Smooth muscle cell (in vitro differentiated cells): Measurements from ENCODE around the gene NFATC1. TPM values are rescaled to one million over a fixed set of nuclear protein-coding genes. Genes with fewer than 3 reads are reported as not detected.
A peak's percentile ranks its signal among the peaks of the same experiment; 100 is the strongest.

Source experiments
- DNase-seq: peaks from one replicate; lab custom pipeline; 2025; ENCODE audit not compliant: unreplicated experiment; lab: John Stamatoyannopoulos, UW
- H2AFZ ChIP-seq: fragments of 200-600 bp; sonication (generic); 2 replicates; pipeline ENCODE4 v1.6.0; 2016; ENCODE audit warnings: antibody characterized with exemption, low read depth, mild to moderate bottlenecking
- H3F3A ChIP-seq: fragments of 200-600 bp; sonication (generic); 2 replicates; pipeline ENCODE4 v1.6.0; 2017; ENCODE audit warnings: antibody characterized with exemption, low read depth
- H3K27ac ChIP-seq: fragments of 200-600 bp; sonication (generic); 2 replicates; pipeline ENCODE4 v1.5.1; 2016; ENCODE audit warnings: low read depth, mild to moderate bottlenecking
- H3K27me3 ChIP-seq: fragments of 200-600 bp; sonication (generic); 2 replicates; pipeline ENCODE4 v1.6.1; 2016; ENCODE audit warnings: low read depth, mild to moderate bottlenecking
- H3K36me3 ChIP-seq: fragments of 200-600 bp; sonication (generic); 2 replicates; pipeline ENCODE4 v1.5.1; 2016; ENCODE audit warnings: low read depth
- H3K4me1 ChIP-seq: fragments of 200-600 bp; sonication (generic); 2 replicates; pipeline ENCODE4 v1.5.1; 2016; ENCODE audit warnings: low read depth
- H3K4me2 ChIP-seq: fragments of 200-600 bp; sonication (generic); 2 replicates; pipeline ENCODE4 v1.6.0; 2016; ENCODE audit warnings: mild to moderate bottlenecking
- H3K4me3 ChIP-seq: fragments of 200-600 bp; sonication (generic); 2 replicates; pipeline ENCODE4 v1.5.1; 2016; ENCODE audit warnings: mild to moderate bottlenecking
- H3K79me2 ChIP-seq: fragments of 200-600 bp; sonication (generic); 2 replicates; pipeline ENCODE4 v1.6.0; 2016; ENCODE audit warnings: low read depth, mild to moderate bottlenecking
- H3K9ac ChIP-seq: fragments of 200-600 bp; sonication (generic); 2 replicates; pipeline ENCODE4 v1.6.0; 2016; ENCODE audit warnings: low read depth
- H3K9me3 ChIP-seq: fragments of 200-600 bp; sonication (generic); replicated peaks from 2 replicates; pipeline ENCODE4 v1.5.1; 2016; ENCODE audit warnings: low read depth
- H4K20me1 ChIP-seq: fragments of 200-600 bp; sonication (generic); 2 replicates; pipeline ENCODE4 v1.6.0; 2016; ENCODE audit warnings: low read depth
- WGBS: methylation state at CpG from one replicate; pipeline ENCODE4 v1.1.7; 2016; ENCODE audit warnings: low lambda C conversion rate; 5-methylcytosine and 5-hydroxymethylcytosine counted together
- polyA plus RNA-seq: library from polyadenylated mRNA; unstranded; fragments of >200 nt; fragmentation: Nextera tagmentation; extraction: Ambion mirVana; gene quantifications from 2 replicates; pipeline ENCODE4 v1.2.1, GENCODE V29; 2016
- total RNA-seq: library from RNA; depleted of rRNA; stranded (reverse); fragments of >200 nt; gene quantifications from 2 replicates; pipeline ENCODE4 v1.2.3, GENCODE V29; 2014
- TF ChIP-seq, protein P1 (sequence below): fragments of 200-600 bp; sonication (generic); IDR thresholded peaks from 2 replicates; pipeline ENCODE4 v1.5.1; 2017; ENCODE audit warnings: borderline replicate concordance, mild to moderate bottlenecking, antibody characterized with exemption; ENCODE audit not compliant: insufficient read depth, poor library complexity, severe bottlenecking

The NFATC1 gene
- total and polyA plus RNA-seq, 2 experiments from 2014 or later, result 13.1 to 19.2 TPM

DNA sequence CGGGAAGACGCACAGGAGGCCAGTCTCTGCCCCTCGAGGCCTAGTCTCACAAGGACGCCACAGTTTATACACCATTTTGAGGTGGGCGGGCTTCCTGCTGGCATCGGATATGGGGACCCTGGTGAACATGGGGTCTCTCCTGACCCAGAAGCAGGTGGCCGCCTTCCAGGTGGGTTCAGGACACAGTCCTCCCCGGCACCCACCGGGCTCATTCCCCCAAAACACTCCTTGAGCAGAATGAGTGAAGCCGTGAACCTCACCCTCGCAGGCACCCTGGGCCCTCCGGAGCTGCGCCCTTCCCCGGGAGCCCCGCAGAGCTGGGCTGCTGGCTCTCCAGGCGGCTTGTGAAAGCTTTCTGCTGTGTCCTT, 6.5 kb downstream of the NFATC1 start:
- no peaks in the 10 kb centered on the region for H3K9me3 ChIP-seq
- no peak overlapping the region for H2AFZ ChIP-seq
- H3K27ac ChIP-seq, result no peak overlapping the region
- H3K4me2 ChIP-seq, result no peak overlapping the region
- no peak overlapping the region for H3K9ac ChIP-seq
- WGBS, result 92% methylated on average over 16 of the region's 16 CpGs
- H3K4me3 ChIP-seq, result no peak overlapping the region
- H3K27me3 ChIP-seq, result no peaks in the 10 kb centered on the region
- peaks cover 4% of the 10 kb centered on the region for H3F3A ChIP-seq
- H3K4me1 ChIP-seq, result peaks cover 6% of the 10 kb centered on the region
- no peaks in the 10 kb centered on the region for H3K36me3 ChIP-seq
- H3K79me2 ChIP-seq, result peaks cover 77% of the 10 kb centered on the region
- TF ChIP-seq, protein P1, sequence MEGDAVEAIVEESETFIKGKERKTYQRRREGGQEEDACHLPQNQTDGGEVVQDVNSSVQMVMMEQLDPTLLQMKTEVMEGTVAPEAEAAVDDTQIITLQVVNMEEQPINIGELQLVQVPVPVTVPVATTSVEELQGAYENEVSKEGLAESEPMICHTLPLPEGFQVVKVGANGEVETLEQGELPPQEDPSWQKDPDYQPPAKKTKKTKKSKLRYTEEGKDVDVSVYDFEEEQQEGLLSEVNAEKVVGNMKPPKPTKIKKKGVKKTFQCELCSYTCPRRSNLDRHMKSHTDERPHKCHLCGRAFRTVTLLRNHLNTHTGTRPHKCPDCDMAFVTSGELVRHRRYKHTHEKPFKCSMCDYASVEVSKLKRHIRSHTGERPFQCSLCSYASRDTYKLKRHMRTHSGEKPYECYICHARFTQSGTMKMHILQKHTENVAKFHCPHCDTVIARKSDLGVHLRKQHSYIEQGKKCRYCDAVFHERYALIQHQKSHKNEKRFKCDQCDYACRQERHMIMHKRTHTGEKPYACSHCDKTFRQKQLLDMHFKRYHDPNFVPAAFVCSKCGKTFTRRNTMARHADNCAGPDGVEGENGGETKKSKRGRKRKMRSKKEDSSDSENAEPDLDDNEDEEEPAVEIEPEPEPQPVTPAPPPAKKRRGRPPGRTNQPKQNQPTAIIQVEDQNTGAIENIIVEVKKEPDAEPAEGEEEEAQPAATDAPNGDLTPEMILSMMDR, result no peak
- no peak for DNase-seq
- H4K20me1 ChIP-seq, result peaks cover 87% of the 10 kb centered on the region

DNA sequence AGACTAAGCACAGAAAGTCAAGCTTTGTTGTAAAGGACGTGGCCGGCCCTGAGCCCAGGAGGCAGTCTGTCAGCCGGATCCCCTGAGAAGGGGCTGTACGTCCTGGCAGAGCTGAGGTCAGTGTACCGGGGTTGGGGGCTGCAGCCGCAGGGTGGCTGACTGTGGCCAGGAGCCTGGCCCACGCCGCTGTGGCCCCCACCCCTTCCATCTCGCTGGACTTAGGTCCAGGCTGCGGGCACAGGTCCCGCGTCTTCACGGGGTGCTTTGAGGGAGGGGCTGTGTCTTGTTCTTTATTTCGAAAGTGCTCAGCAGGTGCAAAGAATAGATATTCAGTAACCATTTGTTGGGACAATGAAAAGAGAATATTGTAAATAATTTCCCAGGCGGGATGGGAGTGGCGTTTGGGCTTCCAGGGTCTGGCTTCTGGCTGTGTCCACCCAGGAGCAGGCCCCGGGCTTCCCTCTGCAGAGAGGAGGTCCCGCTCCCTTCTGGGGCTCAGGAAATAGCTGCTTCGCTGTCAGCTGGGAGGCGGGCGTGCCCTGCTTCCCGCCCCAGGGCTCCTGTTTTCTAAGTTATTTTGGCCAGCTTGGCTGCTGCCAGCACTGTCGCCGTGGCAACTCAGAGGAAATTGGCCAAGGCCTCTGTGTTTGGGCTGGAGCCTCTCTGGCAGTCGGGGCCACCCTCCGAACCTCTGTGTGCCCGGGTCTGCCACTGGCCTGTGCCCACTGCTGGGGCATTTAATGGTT, 7.4 kb downstream of the NFATC1 start:
- Histone ChIP-seq H2AFZ (no peak overlapping the region), H3K27me3 (no peaks in the 10 kb centered on the region), H3K4me3 (no peak overlapping the region), H3F3A (peaks cover 4% of the 10 kb centered on the region), H3K4me1 (peaks cover 5% of the 10 kb centered on the region), H3K36me3 (no peaks in the 10 kb centered on the region), H3K9me3 (no peaks in the 10 kb centered on the region), H3K27ac (peak overlapping the region; percentile 59), H3K4me2 (no peak overlapping the region), H4K20me1 (peaks cover 86% of the 10 kb centered on the region), H3K79me2 (peaks cover 77% of the 10 kb centered on the region), H3K9ac (no peak overlapping the region)
- WGBS, result 80% methylated on average over 27 of the region's 27 CpGs
- no peak for DNase-seq
- TF ChIP-seq, protein P1, result no peak

DNA sequence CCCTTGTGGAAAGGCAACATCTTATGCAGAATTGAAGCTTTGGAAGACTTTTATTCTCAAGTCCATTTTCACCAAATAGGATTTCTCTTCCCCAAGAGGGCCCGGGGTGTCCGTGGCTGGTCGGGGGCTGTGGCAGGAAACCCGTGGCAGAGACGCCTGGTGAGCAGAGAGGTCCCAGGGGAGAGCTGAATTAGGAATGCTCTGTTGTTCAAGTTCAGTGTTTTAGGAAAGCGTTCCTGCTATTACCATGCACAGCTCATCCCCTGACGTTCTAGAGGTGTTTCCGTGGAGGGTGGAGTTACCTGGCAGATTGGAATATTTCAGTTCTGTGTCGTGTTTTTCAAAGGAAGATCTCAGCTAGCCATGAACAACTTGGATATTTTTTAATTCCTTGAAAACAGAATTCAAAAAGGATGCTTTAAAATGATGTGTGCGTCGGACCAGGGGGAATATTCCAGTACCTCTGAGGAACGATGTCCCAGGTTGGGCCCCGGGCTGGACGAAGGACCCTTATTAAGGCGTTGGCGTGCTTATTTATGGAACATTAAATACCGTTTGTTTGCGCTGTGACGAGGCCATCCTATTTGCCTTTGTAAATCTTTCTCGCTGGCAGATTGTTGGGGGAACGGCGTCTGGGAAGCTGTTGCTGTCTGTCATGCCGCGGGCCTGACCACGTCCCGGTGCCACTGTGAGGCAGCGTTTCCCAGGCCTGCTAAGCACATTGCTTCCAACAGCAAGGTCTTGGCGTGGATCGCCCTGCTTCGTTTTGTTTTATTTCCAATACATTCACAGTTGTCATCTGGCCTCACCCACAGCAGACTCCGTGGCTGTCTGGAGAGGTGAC, 8.2 kb downstream of the NFATC1 start:
- no peaks in the 10 kb centered on the region for H3F3A ChIP-seq
- TF ChIP-seq, protein P1, result no peak
- 74% methylated on average over 31 of the region's 31 CpGs for WGBS
- no peak overlapping the region for H3K4me3 ChIP-seq
- peaks cover 81% of the 10 kb centered on the region for H3K79me2 ChIP-seq
- peaks cover 5% of the 10 kb centered on the region for H3K4me1 ChIP-seq
- no peaks in the 10 kb centered on the region for H3K9me3 ChIP-seq
- H3K27ac ChIP-seq, result peak overlapping the region; percentile 59
- peaks cover 83% of the 10 kb centered on the region for H4K20me1 ChIP-seq
- no peak overlapping the region for H3K4me2 ChIP-seq
- no peak overlapping the region for H2AFZ ChIP-seq
- H3K9ac ChIP-seq, result no peak overlapping the region
- no peaks in the 10 kb centered on the region for H3K27me3 ChIP-seq
- no peak for DNase-seq
- no peaks in the 10 kb centered on the region for H3K36me3 ChIP-seq
